NOMO-1 (cell line): Measurements from ENCODE around the gene RBM28.
A peak's percentile ranks its signal among the peaks of the same experiment; 100 is the strongest.

ENCODE experiments used
- DNase-seq, 2 experiments: peaks; one replicate each; lab custom pipeline; 2025; ENCODE audit not compliant: unreplicated experiment in 2 of 2; lab: John Stamatoyannopoulos, UW

The RBM28 gene

GRCh38 chr7:128350708-128351295 lies 7.1 kb upstream of the RBM28 start:
- no peak for DNase-seq

DNA sequence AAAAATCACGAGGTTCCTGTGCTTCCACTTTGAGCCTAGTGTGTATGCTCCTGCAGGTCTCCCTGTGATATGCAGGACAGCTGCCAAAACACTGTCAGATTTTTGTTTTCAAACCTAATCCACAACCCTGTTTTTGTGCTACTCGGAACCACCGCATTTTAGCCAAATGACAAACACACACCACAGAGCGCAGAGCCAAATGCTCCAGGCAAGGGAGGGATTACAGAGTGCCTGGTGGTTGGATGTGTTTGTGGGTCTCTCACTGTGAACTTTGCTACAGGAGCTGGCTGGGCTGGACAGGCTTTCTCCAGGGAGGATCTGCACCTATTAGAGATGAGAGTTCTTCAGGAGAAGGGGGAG lies 5.7 kb upstream of the RBM28 start:
- no peak for DNase-seq

GRCh38 chr7:128347647-128348097 lies 4.0 kb upstream of the RBM28 start:
- DNase-seq, result peak in 1 of 2 experiments; percentile 35

- no peak for DNase-seq
Observed at GRCh38 chr7:128344431-128344774, 695 bp upstream of the RBM28 start.

GRCh38 chr7:128341733-128342132 lies 2.0 kb downstream of the RBM28 start:
- DNase-seq, result no peak

GRCh38 chr7:128335730-128336129 lies 8.0 kb downstream of the RBM28 start:
- DNase-seq, result no peak

GRCh38 chr7:128324368-128324680 lies 19.4 kb downstream of the RBM28 start:
- DNase-seq, result no peak

DNA sequence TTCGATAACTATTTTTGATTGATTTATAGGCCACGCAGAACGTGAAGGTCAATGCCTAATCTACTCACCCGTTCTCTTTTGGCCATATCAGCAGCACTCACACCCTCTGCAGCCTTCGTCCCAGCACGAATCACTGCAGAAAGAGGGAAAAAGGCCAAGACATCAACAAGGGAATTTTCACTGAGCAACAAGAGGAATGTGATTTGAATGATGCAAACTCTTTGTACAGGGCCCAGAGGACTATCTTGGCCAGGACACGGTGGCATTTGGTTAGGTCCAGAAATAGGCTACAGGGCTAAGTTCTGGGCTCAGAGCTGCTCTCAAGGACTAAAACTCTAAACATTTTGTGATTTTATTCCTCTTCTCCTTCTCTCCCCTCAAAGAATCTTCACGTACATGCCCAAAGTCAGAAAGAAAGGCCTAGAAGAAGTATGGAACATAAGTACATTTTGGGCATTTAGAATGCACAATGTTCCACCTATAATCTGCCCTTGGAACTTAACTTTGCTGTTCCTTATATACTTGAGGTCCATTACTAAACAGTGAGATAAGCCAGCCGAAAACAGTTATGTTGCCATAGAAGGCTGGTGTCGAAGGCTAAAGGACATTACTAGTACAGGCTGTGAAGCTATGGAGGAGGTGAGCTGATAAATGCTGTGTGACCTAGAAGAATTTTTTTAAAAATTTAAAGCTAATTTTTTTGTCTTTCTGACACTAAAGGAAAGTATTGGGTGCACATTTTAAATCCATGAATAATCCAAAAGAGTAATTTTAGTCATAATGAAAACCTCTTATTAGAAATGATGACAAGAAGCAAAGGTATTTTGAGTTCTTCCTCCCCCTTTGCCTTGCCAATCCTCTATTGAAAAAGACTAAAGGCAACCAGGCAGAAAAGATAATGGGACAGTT lies 20.0 kb downstream of the RBM28 start:
- no peak for DNase-seq

- DNase-seq, result no peak
Observed at GRCh38 chr7:128323040-128323439, 20.7 kb downstream of the RBM28 start.

DNA sequence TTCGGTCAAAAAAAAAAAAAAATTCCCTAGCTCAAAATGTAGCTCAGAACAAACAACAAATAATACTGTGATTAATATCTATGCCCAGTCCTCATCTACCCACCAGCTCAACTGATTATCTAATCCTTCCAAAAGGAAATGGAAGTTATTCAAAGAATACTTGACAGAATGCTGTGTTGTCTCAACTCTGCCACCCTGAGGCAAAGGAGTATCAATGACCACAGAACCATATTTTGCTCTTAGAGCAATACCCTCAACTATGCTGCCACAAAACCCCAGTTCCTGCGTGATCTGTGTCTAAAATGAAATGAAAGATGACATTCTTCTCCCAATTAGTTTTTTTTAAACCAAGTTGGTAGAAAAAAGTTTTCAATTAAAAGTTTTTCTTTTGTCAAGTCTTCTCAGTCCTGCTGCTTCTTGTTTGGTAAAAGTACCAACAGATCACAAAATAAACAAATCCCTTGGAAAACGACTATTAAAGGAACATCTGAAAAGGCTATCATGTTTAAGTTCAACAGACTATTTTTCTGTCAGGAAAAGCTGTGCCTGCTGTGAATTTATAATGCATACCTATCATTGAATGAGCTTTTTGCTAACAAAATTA lies 21.6 kb downstream of the RBM28 start:
- peak in 1 of 2 experiments; percentile 7 for DNase-seq

- DNase-seq, result no peak
Observed at GRCh38 chr7:128321044-128321422, 22.7 kb downstream of the RBM28 start.

DNA sequence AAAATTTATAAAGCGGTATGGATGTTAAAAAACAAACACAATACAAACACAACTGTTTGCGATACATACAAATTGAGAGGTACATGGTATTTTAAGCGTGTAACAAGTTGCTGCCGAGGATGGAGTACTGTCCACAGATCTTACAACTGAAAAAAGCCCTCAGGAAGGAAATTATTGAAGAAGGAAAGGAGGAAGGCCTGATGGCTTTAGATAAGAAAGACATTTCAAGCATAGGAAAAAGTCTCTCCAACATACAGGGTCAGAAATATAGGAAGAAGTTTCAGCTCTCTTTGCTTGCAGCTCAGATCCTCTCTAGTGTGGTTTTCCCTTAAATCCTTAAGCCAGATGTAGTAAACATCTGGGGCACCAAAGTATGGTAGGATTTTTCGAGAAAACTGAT lies 25.0 kb downstream of the RBM28 start:
- no peak for DNase-seq

DNA sequence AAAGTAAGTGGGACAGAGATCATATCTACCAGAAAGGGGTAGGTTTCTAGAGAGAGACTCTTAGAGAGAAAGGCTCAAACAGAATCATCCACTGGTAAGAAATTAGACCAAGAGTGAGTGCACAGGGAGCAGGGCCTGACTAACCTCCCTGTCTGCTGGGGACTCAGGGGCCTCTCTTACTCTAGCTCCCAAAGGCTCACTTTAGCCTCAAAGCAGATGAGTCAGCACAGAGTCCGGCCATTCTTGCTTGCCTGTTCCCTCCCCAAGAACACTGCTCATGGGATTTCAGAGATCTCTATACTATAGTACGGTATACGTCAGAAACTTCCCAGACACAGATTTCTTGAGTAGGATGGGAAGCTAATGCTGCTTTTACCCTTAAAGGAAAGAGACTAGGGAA lies 32.7 kb downstream of the RBM28 start:
- DNase-seq, result no peak

DNA sequence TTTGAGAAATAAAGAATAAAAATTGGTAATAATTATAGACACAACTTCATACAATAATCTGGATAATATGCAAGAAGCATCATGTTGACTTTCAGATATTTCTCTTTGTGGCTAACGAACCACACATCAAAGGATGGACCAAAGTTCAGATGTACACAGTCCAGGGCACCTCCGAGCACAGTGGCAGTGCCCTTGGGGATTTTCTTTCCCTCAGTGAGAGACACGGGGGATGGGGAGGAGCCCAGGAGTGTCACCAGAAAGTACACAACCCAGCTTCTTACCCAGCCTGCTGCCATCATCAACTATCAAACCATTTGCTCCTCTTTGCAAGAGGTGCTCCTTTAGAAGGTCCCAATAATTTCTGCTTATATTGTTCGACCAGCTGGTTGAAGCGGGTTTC lies 33.2 kb downstream of the RBM28 start:
- DNase-seq, result no peak

DNA sequence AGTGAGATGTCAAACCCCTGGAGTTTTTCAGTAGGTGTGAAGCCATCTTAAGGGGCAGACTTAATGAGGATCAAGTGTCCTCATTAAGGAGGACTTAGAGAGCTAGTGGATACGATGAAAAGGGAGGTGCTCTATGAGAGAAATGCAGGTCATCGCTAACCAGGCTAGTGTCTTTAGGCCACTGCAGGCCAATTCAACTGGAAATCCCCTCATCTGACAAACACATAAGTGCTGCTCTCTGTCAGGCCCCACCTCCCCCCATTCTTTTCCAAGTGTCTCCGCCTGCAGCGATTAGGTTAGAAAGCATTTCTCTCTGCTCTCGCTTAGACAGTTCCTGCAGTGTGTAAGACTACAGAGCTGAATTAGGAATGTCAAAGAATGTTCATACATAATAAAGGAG lies 33.7 kb downstream of the RBM28 start:
- DNase-seq, result no peak

DNA sequence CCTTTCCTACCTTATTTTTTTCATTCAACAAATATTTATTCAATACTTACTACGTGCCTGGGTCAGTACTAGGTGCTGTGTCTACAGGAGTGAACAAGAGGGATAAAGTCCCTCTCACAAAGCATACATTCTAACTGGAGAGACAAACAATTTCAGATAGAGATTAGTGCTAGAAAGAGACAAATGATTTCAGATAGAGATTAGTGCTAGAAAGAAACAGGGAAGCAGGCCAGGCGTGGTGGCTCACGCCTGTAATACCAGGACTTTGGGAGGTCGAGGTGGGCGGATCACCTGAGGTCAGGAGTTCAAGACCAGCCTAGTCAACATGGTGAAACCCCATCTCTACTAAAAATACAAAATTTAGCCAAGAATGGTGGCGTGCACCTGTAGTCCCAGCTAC lies 34.6 kb downstream of the RBM28 start:
- DNase-seq, result no peak

DNA sequence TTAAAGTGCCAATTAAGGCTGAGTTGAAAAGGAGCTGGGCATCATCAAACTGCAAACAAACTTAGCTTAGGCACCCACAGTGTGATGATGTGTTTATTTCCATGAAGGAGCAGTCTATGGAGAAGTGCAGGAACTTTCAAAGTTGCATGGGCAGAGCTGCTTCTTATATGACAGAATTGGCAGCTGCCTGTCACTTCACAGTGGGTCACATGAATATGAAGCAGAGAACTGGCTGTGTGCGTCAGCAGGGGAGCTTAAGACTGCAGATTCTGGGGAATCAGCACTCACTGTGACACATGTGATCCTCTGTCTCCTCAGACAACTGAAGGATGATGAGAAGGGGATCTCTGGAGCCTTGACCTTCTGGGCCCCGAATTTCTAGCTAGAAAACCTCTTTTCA lies 36.6 kb downstream of the RBM28 start:
- DNase-seq, result no peak

- no peak for DNase-seq
Observed at GRCh38 chr7:128304212-128304611, 39.5 kb downstream of the RBM28 start.

DNA sequence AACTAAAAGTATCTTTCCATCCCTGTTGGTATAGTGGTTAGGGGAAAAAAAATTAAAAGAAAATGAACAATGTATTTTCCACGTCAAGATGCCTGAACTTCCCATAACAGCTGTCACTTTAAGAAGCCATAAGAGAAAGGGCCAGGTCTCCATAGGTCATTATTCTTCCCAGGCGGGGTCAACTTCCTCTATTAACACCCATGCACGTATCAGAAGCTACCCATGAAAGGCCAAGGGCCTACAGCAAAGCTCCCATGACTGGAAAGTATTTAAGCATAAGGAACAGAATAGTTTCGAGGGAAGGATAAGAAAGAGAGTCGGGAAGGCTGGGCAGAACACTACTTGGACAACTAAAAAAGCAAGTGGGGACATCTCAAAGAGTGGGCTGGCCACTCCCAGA lies 40.1 kb downstream of the RBM28 start:
- no peak for DNase-seq

DNA sequence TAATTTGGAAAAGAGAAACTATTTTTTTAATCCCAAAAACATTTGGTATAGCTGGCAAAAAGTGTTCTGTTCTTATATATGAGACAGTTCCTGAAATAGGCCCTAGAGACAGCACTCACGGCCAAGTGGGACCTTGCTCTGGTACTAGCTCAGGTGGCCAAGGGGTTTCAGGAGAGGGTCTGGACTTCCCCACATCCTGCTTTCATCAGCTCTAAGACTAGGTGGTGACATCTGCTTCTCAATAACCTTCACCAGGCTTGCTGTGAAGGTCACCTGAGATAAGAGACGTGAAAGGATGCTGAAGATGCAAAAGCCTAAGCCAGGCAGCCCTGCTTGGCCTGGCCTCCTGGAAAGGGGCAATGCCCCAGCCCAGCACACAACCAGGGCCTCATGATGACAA lies 40.6 kb downstream of the RBM28 start:
- DNase-seq, result no peak

DNA sequence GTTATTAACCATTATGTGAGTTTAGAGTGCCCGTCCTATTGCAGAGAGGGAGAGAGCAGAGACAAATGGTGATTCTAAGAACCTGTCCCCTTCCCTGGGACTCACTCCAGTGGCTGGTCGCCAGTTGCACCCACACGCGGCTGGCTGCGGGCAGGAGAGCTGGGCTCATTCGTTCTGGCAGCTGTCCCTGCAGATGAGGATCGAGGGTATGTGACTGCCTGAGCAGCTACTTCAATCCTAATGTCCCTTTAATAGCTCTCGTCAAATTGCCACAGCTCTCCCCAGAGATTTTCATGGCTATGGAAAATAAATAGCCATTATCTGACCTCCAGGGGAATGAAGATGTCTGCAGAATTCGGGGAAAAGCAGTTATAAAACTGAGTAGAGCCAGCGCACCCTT lies 41.6 kb downstream of the RBM28 start:
- DNase-seq, result no peak

DNA sequence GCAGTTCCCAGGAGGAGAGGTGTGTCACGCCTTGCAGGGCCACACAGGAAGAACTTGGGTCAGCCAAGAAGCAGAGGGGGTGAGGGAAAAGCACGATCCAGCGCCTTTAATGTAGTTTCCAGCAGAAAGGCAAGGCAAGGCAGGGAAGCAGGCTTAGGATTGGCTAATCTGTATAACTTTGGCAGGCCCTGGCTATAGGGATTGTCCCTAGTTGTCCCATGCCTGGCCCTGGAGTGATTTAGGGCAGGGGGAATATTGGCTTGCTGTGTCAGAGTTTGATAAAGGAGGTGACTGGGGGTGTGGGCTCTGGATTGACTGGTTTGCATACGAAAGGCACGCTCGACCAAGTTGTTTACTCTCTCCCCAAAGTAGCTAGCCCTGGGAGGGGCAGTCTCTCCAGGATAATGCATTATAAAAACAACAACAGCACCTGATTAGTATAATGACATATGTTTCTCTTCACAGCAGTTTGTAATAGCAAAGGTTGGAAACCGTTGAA lies 44.5 kb downstream of the RBM28 start:
- no peak for DNase-seq
